ENCODE data around the gene CELF6. TPM values are rescaled to one million over a fixed set of nuclear protein-coding genes. Genes with fewer than 3 reads are reported as not detected.

CELF6 gene
- total RNA-seq, 1 experiment from 2014 or later, result 0.19 TPM

DNA sequence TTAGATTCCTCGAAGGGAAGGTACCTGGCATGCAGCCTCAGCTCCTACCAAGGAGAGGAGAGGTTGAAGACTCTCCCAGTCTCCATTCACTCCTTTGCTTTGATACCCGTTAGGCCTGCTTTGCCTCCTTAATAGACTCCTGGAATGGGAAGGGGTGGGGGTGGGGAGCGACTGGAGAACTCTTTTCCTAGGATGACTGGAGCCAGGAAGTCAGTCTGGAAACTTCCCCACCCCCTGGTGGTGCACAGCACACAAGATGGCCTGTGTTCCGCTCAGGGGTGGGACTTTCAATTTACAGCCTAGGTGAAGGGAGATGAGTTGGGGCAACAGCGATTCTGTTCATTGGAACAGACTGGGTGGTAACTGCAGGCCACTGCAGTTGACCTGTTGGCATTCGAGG, 21.4 kb upstream of the CELF6 start:
- CTCF ChIA-PET, result interaction anchor here (0.6 to 0.9 kb wide), 3 partner anchors 120 to 421 kb away, joined by 3 to 4 read pairs (median 3); no protein-coding TSS in a partner anchor
- BruUV-seq (replicated peaks), result no TSS peak
- H3K9me3 Mint-ChIP-seq (ENCODE audit: low read depth, unreplicated experiment), result no peaks in the 10 kb centered on the region
- peaks cover 6% of the 10 kb centered on the region for H3K36me3 Mint-ChIP-seq (ENCODE audit: insufficient read depth, unreplicated experiment)
- no peak overlapping the region for H3K4me3 Mint-ChIP-seq (ENCODE audit: low read depth, unreplicated experiment)
- intact Hi-C loops (cut with micrococcal nuclease; ENCODE audit: unreplicated experiment), result no loop called here
- TF ChIP-seq, protein P1, sequence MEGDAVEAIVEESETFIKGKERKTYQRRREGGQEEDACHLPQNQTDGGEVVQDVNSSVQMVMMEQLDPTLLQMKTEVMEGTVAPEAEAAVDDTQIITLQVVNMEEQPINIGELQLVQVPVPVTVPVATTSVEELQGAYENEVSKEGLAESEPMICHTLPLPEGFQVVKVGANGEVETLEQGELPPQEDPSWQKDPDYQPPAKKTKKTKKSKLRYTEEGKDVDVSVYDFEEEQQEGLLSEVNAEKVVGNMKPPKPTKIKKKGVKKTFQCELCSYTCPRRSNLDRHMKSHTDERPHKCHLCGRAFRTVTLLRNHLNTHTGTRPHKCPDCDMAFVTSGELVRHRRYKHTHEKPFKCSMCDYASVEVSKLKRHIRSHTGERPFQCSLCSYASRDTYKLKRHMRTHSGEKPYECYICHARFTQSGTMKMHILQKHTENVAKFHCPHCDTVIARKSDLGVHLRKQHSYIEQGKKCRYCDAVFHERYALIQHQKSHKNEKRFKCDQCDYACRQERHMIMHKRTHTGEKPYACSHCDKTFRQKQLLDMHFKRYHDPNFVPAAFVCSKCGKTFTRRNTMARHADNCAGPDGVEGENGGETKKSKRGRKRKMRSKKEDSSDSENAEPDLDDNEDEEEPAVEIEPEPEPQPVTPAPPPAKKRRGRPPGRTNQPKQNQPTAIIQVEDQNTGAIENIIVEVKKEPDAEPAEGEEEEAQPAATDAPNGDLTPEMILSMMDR (IDR thresholded peaks at IDR 0.05; ENCODE audit: unreplicated experiment), result peak; percentile 20
- no peak overlapping the region for H3K27ac Mint-ChIP-seq (ENCODE audit: unreplicated experiment)
- no peaks in the 10 kb centered on the region for H3K27me3 Mint-ChIP-seq (ENCODE audit: unreplicated experiment)
- DNase-seq, result peak; percentile 9
- no peaks in the 10 kb centered on the region for H3K4me1 Mint-ChIP-seq (ENCODE audit: low read depth, unreplicated experiment)

DNA sequence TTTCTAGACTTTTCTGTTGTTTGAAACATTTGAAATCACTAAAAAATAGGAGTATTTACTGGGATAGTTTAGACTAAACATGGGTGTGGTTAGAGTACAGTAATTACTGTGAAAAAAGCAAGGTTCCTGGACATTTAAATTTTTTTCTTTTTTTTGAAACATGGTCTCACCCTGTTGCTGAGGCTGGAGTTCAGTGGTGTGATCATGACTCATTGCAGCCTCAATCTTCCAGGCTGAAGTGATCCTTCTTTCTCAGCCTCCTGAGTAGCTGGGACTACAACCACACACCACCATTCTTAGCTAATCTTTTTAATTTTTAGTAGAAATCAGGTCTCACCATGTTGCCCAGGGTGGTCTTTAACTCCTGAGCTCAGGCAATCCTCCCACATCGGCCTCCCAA, 20.4 kb upstream of the CELF6 start:
- CTCF ChIA-PET, result interaction anchor here (0.9 kb wide), 1 partner anchor 140 kb away, joined by 3 read pairs; no protein-coding TSS in a partner anchor
- TF ChIP-seq, protein P1 (IDR thresholded peaks at IDR 0.05; ENCODE audit: unreplicated experiment), result no peak
- Mint-ChIP-seq H3K9me3 (ENCODE audit: low read depth, unreplicated experiment) (no peaks in the 10 kb centered on the region), H3K4me1 (ENCODE audit: low read depth, unreplicated experiment) (no peaks in the 10 kb centered on the region), H3K4me3 (ENCODE audit: low read depth, unreplicated experiment) (no peak overlapping the region), H3K36me3 (ENCODE audit: insufficient read depth, unreplicated experiment) (peaks cover 6% of the 10 kb centered on the region), H3K27ac (ENCODE audit: unreplicated experiment) (no peak overlapping the region), H3K27me3 (ENCODE audit: unreplicated experiment) (no peaks in the 10 kb centered on the region)
- intact Hi-C loops (cut with micrococcal nuclease; ENCODE audit: unreplicated experiment), result no loop called here
- DNase-seq, result no peak
- no TSS peak for BruUV-seq (replicated peaks)

DNA sequence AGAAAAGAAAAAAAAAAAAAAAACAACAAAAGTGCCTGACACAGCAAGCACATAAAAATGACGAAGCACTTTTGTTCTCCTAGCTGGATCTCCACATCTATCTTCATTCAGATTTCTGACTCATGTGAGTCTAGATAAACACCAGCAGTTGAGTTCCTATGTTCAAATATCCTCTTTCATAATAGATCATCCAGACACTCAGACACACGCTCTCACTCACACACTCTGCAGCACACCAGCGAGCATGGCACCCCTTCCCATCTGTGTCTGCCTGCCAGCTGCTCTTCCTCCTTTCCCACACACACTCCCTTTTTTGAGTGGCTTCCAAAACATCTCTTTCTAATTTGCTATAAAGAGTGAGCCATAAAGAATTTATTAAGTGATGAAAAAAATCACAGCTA, 19.8 kb upstream of the CELF6 start:
- Mint-ChIP-seq H3K36me3 (ENCODE audit: insufficient read depth, unreplicated experiment) (peaks cover 6% of the 10 kb centered on the region), H3K27me3 (ENCODE audit: unreplicated experiment) (no peaks in the 10 kb centered on the region), H3K27ac (ENCODE audit: unreplicated experiment) (no peak overlapping the region), H3K9me3 (ENCODE audit: low read depth, unreplicated experiment) (no peaks in the 10 kb centered on the region), H3K4me3 (ENCODE audit: low read depth, unreplicated experiment) (no peak overlapping the region), H3K4me1 (ENCODE audit: low read depth, unreplicated experiment) (no peaks in the 10 kb centered on the region)
- intact Hi-C loops (cut with micrococcal nuclease; ENCODE audit: unreplicated experiment), result no loop called here
- TF ChIP-seq, protein P1 (IDR thresholded peaks at IDR 0.05; ENCODE audit: unreplicated experiment), result no peak
- CTCF ChIA-PET, result interaction anchor here (0.7 kb wide), 1 partner anchor 194 kb away, joined by 3 read pairs; no protein-coding TSS in a partner anchor
- no TSS peak for BruUV-seq (replicated peaks)
- no peak for DNase-seq

DNA sequence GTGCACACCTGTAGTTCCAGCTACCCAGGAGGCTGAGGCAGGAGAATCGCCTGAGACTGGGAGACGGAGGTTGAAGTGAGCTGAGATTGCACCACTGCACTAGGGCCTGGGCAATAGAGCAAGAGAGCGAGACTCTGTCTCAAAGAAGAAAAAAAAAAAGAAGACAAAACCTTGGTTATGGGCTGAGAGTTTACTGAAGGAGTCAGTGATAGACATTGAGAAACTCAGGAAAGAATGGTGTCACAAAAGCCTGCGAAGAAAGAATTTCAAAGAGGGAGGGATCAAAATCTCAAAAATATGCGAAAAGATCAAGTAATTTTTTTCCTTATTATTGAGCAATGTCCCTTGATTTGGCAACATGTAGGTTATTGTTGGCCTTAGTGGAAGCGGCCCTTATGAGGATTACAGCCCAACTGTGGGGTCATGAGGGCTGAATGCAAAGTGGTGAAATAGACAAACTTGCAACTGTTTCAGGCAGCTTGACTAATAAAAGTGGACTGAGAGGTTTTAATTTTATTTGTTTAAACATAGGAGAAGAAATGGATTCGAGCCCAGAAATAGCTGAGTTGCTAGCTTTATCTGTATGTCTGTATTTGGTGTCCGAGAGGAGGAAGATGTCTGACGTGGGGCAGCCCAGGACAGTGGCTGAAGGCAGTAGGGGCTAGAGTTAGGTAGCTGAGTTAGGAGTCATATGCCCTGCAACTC, 18.8 kb upstream of the CELF6 start:
- TF ChIP-seq, protein P1 (IDR thresholded peaks at IDR 0.05; ENCODE audit: unreplicated experiment), result no peak
- intact Hi-C loops (cut with micrococcal nuclease; ENCODE audit: unreplicated experiment), result no loop called here
- Mint-ChIP-seq H3K4me3 (ENCODE audit: low read depth, unreplicated experiment) (no peak overlapping the region), H3K27me3 (ENCODE audit: unreplicated experiment) (no peaks in the 10 kb centered on the region), H3K4me1 (ENCODE audit: low read depth, unreplicated experiment) (no peaks in the 10 kb centered on the region), H3K36me3 (ENCODE audit: insufficient read depth, unreplicated experiment) (peaks cover 6% of the 10 kb centered on the region), H3K9me3 (ENCODE audit: low read depth, unreplicated experiment) (no peaks in the 10 kb centered on the region), H3K27ac (ENCODE audit: unreplicated experiment) (no peak overlapping the region)
- CTCF ChIA-PET, result no interaction called here
- BruUV-seq (replicated peaks), result no TSS peak
- DNase-seq, result no peak

Data from Calu3 (cell line).